ENCODE data around the gene HORMAD1. TPM values are rescaled to one million over a fixed set of nuclear protein-coding genes. Genes with fewer than 3 reads are reported as not detected.

Gene HORMAD1
- total and polyA plus RNA-seq, 2 of the 8 experiments (the other 6 are each of a cell fraction or from before 2014, with no cell fraction given): not detected

- H3K56ac ChIP-seq (replicated peaks; ENCODE audit: insufficient read length, low read depth, low read length): no peak overlapping the region
- H3K23me2 ChIP-seq (ENCODE audit: low read depth, low read length): no peaks in the 10 kb centered on the region; the same call in 1 of the 2 replicates
- H4K20me1 ChIP-seq (replicated peaks in 1 of 2; ENCODE audit: control insufficient read depth in 1 of 2, insufficient read depth in 2 of 2, low read length in 2 of 2): no peaks in the 10 kb centered on the region
- no peak overlapping the region for H3K9ac ChIP-seq (replicated peaks in 1 of 4; ENCODE audit: extremely low read depth in 1 of 4, low read depth in 3 of 4, low read length in 3 of 4)
- H3K79me2 ChIP-seq (ENCODE audit: control insufficient read depth in 1 of 2, insufficient read depth in 2 of 2, low read length in 2 of 2): no peaks in the 10 kb centered on the region
- no peak overlapping the region for H2AFZ ChIP-seq (ENCODE audit: low read length)
- no peak overlapping the region for H3K18ac ChIP-seq (ENCODE audit: extremely low read depth, low read length)
- no peak overlapping the region for H2AK5ac ChIP-seq (ENCODE audit: low read depth, low read length)
- H3K79me1 ChIP-seq (ENCODE audit: low read depth, low read length): no peaks in the 10 kb centered on the region
- H3K27me3 ChIP-seq (replicated peaks in 1 of 4; ENCODE audit: control insufficient read depth in 3 of 4, extremely low read depth in 1 of 4, insufficient read depth in 3 of 4, low read length in 3 of 4): no peaks in the 10 kb centered on the region
- no peak overlapping the region for H3K14ac ChIP-seq (ENCODE audit: insufficient read length)
- H4K91ac ChIP-seq (replicated peaks; ENCODE audit: insufficient read length, low read length): no peak overlapping the region
- H3K4me3 ChIP-seq (ENCODE audit: extremely low read depth in 1 of 4, insufficient read depth in 2 of 4, low read depth in 3 of 4, low read length in 4 of 4): no peak overlapping the region
- no peak overlapping the region for H2BK12ac ChIP-seq (ENCODE audit: low read depth, low read length)
- no peak overlapping the region for H2BK20ac ChIP-seq (ENCODE audit: low read length)
- no peaks in the 10 kb centered on the region for H3K36me3 ChIP-seq (ENCODE audit: control insufficient read depth in 2 of 4, insufficient read depth in 4 of 4, low read length in 3 of 4)
- TF ChIP-seq POLR2AphosphoS5 (IDR thresholded peaks at IDR 0.05; ENCODE audit: low read depth, low read length) (no peak), ATF2 (IDR thresholded peaks at IDR 0.05; ENCODE audit: low read length) (no peak), CHD1 (IDR thresholded peaks at IDR 0.05; ENCODE audit: low read depth, low read length) (no peak), SP1 (IDR thresholded peaks at IDR 0.05; ENCODE audit: low read depth, low read length) (no peak), TAF1 (IDR thresholded peaks at IDR 0.05; ENCODE audit: low read depth, low read length) (no peak), CEBPB (IDR thresholded peaks at IDR 0.05; ENCODE audit: low read depth, low read length) (no peak), CTCF (IDR thresholded peaks at IDR 0.05; ENCODE audit: control extremely low read depth in 1 of 3, insufficient read depth in 1 of 3, low read depth in 1 of 3, low read length in 3 of 3) (no peak), KDM5A (IDR thresholded peaks at IDR 0.05; ENCODE audit: low read length) (no peak), TCF12 (IDR thresholded peaks at IDR 0.05; ENCODE audit: low read depth, low read length) (no peak), MAX (IDR thresholded peaks at IDR 0.05) (no peak), JUND (IDR thresholded peaks at IDR 0.05; ENCODE audit: low read length) (no peak), MAFK (IDR thresholded peaks at IDR 0.05; ENCODE audit: low read depth, low read length) (no peak)
- no peak overlapping the region for H3K4me2 ChIP-seq (ENCODE audit: insufficient read depth in 1 of 2, low read depth in 2 of 2, low read length in 2 of 2)
- no peaks in the 10 kb centered on the region for H3K4me1 ChIP-seq (replicated peaks in 1 of 4; ENCODE audit: control insufficient read depth in 3 of 4, insufficient read depth in 4 of 4, low read length in 3 of 4)
- H4K8ac ChIP-seq (ENCODE audit: extremely low read depth, insufficient read depth, low read length): no peak overlapping the region
- CTCF ChIA-PET (ENCODE audit: partially characterized antibody): no interaction called here
- H4K5ac ChIP-seq (ENCODE audit: insufficient read length, low read depth, low read length): no peak overlapping the region
- H3K27ac ChIP-seq (ENCODE audit: low read depth, low read length): no peak overlapping the region
- WGBS, 2 experiments (ENCODE audit: extremely low coverage in 1 of 2, insufficient coverage in 1 of 2, insufficient read length in 1 of 2, insufficient replicate concordance in 2 of 2, low coverage in 1 of 2, low lambda C conversion rate in 2 of 2, missing lambda C conversion rate in 1 of 2): 90% methylated on average over 3 of the region's 3 CpGs; no CpG with 5 or more reads in 1 of the 2 experiments
- H3K23ac ChIP-seq (ENCODE audit: insufficient read length): no peak overlapping the region
- H2BK120ac ChIP-seq (replicated peaks; ENCODE audit: low read depth, low read length): no peak overlapping the region
- FAIRE-seq (no peak), DNase-seq (ENCODE audit: low read depth in 1 of 2, low spot score in 2 of 2) (no peak)
- POLR2A ChIA-PET (ENCODE audit: partially characterized antibody): no interaction called here
- no peak overlapping the region for H3K4ac ChIP-seq (replicated peaks; ENCODE audit: insufficient read length, low read depth, low read length)
- no peak overlapping the region for H2BK5ac ChIP-seq (ENCODE audit: low read depth, low read length)
- peaks cover 0 to 5% of the 10 kb centered on the region in 2 experiments; a peak in 1 of 4 replicates for H3K9me3 ChIP-seq (ENCODE audit: insufficient read depth in 2 of 2, low read depth in 1 of 2, low read length in 1 of 2)
- H2BK15ac ChIP-seq (ENCODE audit: low read length): no peak overlapping the region
These were observed 42.3 kb upstream of the HORMAD1 start for GRCh38 chr1:150763018-150763417.

Data from H1 (cell line).